Activated B cell treated with CpG ODN at 0.5 μM for 24 hours (primary cell): ENCODE data around the gene YEATS4. TPM values are rescaled to one million over a fixed set of nuclear protein-coding genes. Genes with fewer than 3 reads are reported as not detected.

Experiments
- ATAC-seq: fragments of 200-7000 bp; cut with Tn5 transposase; one replicate; pipeline ENCODE4 v1.10.0; 2021; ENCODE audit warnings: low read depth, mild to moderate bottlenecking, moderate library complexity
- CTCF ChIA-PET: fragments of 350-600 bp; sonication (Branson Sonifier 250); formaldehyde crosslinking; loops from one replicate; lab custom pipeline; 2021; ENCODE audit warnings: antibody characterized with exemption; lab: Charles Lee
- POLR2A ChIA-PET: fragments of 350-600 bp; sonication (Branson Sonifier 250); formaldehyde crosslinking; loops from one replicate; lab custom pipeline; 2021; ENCODE audit warnings: antibody characterized with exemption; lab: Charles Lee
- DNase-seq: peaks from one replicate; pipeline ENCODE4 v3.0.0; 2022
- H3K27ac Mint-ChIP-seq: one replicate; pipeline ENCODE4 v1.8.0; 2020; ENCODE audit warnings: mixed read lengths
- H3K27me3 Mint-ChIP-seq: one replicate; pipeline ENCODE4 v1.8.0; 2021; ENCODE audit warnings: mixed read lengths
- H3K36me3 Mint-ChIP-seq: one replicate; pipeline ENCODE4 v1.8.0; 2021; ENCODE audit warnings: low read depth, mixed read lengths
- H3K4me1 Mint-ChIP-seq: one replicate; pipeline ENCODE4 v1.8.0; 2021; ENCODE audit warnings: mixed read lengths
- H3K4me3 Mint-ChIP-seq: one replicate; pipeline ENCODE4 v1.8.0; 2020; ENCODE audit warnings: mild to moderate bottlenecking, mixed read lengths
- H3K9me3 Mint-ChIP-seq: one replicate; pipeline ENCODE4 v1.8.0; 2020; ENCODE audit warnings: mixed read lengths
- intact Hi-C: fragments of 100-400 bp; cut with micrococcal nuclease; formaldehyde crosslinking; loops from one replicate; pipeline ENCODE4 v1.15.1; 2024
- total RNA-seq: library from RNA; stranded (reverse); gene quantifications from 2 replicates; pipeline ENCODE4 v1.2.3, GENCODE V29; 2022
- TF ChIP-seq, protein P1 (sequence below): fragments of 200-600 bp; IDR thresholded peaks from one replicate; pipeline ENCODE4 v1.8.0; 2022; ENCODE audit warnings: antibody characterized with exemption, mild to moderate bottlenecking

Gene YEATS4
- total RNA-seq, 1 donor from 2014 or later = 14.9 TPM

DNA sequence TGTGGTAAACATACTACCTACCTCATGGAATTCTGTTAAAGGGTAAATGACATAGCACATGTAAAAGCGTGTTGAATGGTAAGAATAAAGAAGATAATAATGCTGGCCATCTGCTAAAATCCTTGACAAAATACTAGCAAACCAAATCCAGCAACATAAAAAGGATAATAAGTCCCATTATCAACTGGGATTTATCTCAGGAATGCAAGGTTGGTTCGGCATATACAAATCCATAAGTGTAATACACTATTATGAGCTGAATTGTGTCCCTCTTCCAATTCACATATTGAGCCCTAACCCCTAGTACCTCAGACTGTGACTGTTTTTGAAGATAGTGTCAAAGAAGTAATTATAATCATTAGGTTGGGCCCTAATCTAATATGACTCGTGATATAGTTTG, 37.4 kb downstream of the YEATS4 start:
- peaks cover 17% of the 10 kb centered on the region for H3K36me3 Mint-ChIP-seq
- POLR2A ChIA-PET = no interaction called here
- intact Hi-C loops = no loop called here
- CTCF ChIA-PET = no interaction called here
- TF ChIP-seq, protein P1, sequence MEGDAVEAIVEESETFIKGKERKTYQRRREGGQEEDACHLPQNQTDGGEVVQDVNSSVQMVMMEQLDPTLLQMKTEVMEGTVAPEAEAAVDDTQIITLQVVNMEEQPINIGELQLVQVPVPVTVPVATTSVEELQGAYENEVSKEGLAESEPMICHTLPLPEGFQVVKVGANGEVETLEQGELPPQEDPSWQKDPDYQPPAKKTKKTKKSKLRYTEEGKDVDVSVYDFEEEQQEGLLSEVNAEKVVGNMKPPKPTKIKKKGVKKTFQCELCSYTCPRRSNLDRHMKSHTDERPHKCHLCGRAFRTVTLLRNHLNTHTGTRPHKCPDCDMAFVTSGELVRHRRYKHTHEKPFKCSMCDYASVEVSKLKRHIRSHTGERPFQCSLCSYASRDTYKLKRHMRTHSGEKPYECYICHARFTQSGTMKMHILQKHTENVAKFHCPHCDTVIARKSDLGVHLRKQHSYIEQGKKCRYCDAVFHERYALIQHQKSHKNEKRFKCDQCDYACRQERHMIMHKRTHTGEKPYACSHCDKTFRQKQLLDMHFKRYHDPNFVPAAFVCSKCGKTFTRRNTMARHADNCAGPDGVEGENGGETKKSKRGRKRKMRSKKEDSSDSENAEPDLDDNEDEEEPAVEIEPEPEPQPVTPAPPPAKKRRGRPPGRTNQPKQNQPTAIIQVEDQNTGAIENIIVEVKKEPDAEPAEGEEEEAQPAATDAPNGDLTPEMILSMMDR = no peak
- no peak overlapping the region for H3K4me3 Mint-ChIP-seq
- ATAC-seq = no peak
- H3K27ac Mint-ChIP-seq = no peak overlapping the region
- H3K4me1 Mint-ChIP-seq = no peaks in the 10 kb centered on the region
- peaks cover 3% of the 10 kb centered on the region for H3K9me3 Mint-ChIP-seq
- no peak for DNase-seq
- H3K27me3 Mint-ChIP-seq = no peaks in the 10 kb centered on the region

GRCh38 chr12:69397978-69398377, 38.4 kb downstream of the YEATS4 start:
- H3K4me3 Mint-ChIP-seq = no peak overlapping the region
- no peaks in the 10 kb centered on the region for H3K27me3 Mint-ChIP-seq
- H3K36me3 Mint-ChIP-seq = peaks cover 15% of the 10 kb centered on the region
- no peak overlapping the region for H3K27ac Mint-ChIP-seq
- TF ChIP-seq, protein P1 = no peak
- intact Hi-C loops = no loop called here
- no peak for ATAC-seq
- no peaks in the 10 kb centered on the region for H3K4me1 Mint-ChIP-seq
- POLR2A ChIA-PET = no interaction called here
- DNase-seq = no peak
- peaks cover 3% of the 10 kb centered on the region for H3K9me3 Mint-ChIP-seq
- CTCF ChIA-PET = no interaction called here

- CTCF ChIA-PET = no interaction called here
- Mint-ChIP-seq H3K27ac (no peak overlapping the region), H3K4me1 (no peaks in the 10 kb centered on the region), H3K9me3 (peaks cover 3% of the 10 kb centered on the region), H3K27me3 (no peaks in the 10 kb centered on the region), H3K36me3 (peaks cover 7% of the 10 kb centered on the region), H3K4me3 (no peak overlapping the region)
- DNase-seq = no peak
- ATAC-seq = no peak
- TF ChIP-seq, protein P1 = no peak
- intact Hi-C loops = no loop called here
- POLR2A ChIA-PET = no interaction called here
These were observed 42.4 kb downstream of the YEATS4 start for GRCh38 chr12:69401940-69402339.

- no peak for DNase-seq
- H3K27ac Mint-ChIP-seq = no peak overlapping the region
- ChIA-PET CTCF (no interaction called here), POLR2A (no interaction called here)
- no peaks in the 10 kb centered on the region for H3K9me3 Mint-ChIP-seq
- no peak overlapping the region for H3K4me3 Mint-ChIP-seq
- H3K27me3 Mint-ChIP-seq = no peaks in the 10 kb centered on the region
- H3K36me3 Mint-ChIP-seq = peaks cover 4% of the 10 kb centered on the region
- TF ChIP-seq, protein P1 = no peak
- intact Hi-C loops = no loop called here
- no peaks in the 10 kb centered on the region for H3K4me1 Mint-ChIP-seq
- ATAC-seq = no peak
These were observed 45.5 kb downstream of the YEATS4 start for GRCh38 chr12:69404851-69405565.

- H3K27me3 Mint-ChIP-seq = no peaks in the 10 kb centered on the region
- ATAC-seq (no peak), DNase-seq (no peak)
- intact Hi-C loops = no loop called here
- no peak overlapping the region for H3K27ac Mint-ChIP-seq
- no peaks in the 10 kb centered on the region for H3K4me1 Mint-ChIP-seq
- H3K36me3 Mint-ChIP-seq = peaks cover 8% of the 10 kb centered on the region
- no peak overlapping the region for H3K4me3 Mint-ChIP-seq
- CTCF ChIA-PET = no interaction called here
- H3K9me3 Mint-ChIP-seq = no peaks in the 10 kb centered on the region
- TF ChIP-seq, protein P1 = no peak
- POLR2A ChIA-PET = no interaction called here
These were observed 46.0 kb downstream of the YEATS4 start for GRCh38 chr12:69405566-69405865.
